ENCODE data around the gene SMURF2. TPM values are rescaled to one million over a fixed set of nuclear protein-coding genes. Genes with fewer than 3 reads are reported as not detected.
A peak's percentile ranks its signal among the peaks of the same experiment; 100 is the strongest.

The SMURF2 gene
- total RNA-seq, 1 donor from 2014 or later: 24.6 TPM

GRCh38 chr17:64618848-64619247 is 43.3 kb downstream of the SMURF2 start:
- peaks cover 39% of the 10 kb centered on the region for H3K79me2 ChIP-seq (ENCODE audit: low read depth)
- H3K36me3 ChIP-seq: no peaks in the 10 kb centered on the region
- Mint-ChIP-seq H3K27me3 (ENCODE audit: insufficient read depth, low read depth) (no peaks in the 10 kb centered on the region), H3K9me3 (no peaks in the 10 kb centered on the region), H3K4me3 (no peak overlapping the region), H3K36me3 (no peaks in the 10 kb centered on the region), H3K4me1 (peaks cover 3% of the 10 kb centered on the region), H3K27ac (no peak overlapping the region)
- no peaks in the 10 kb centered on the region for H3K9me3 ChIP-seq (ENCODE audit: low read depth)
- H3K4me2 ChIP-seq: no peak overlapping the region
- peaks cover 11% of the 10 kb centered on the region for H3F3A ChIP-seq (ENCODE audit: low read depth)
- no peak overlapping the region for H3K9ac ChIP-seq
- no peak for DNase-seq (ENCODE audit: low spot score)
- TF ChIP-seq EZH2phosphoT487 (IDR thresholded peaks at IDR 0.05) (no peak), CTCF (IDR thresholded peaks at IDR 0.05) (no peak), EZH2 (IDR thresholded peaks at IDR 0.05) (no peak)
- H3K27ac ChIP-seq: no peak overlapping the region
- peaks cover 25% of the 10 kb centered on the region for H4K20me1 ChIP-seq (ENCODE audit: low read depth)
- H2AFZ ChIP-seq (replicated peaks): no peak overlapping the region
- no peak overlapping the region for H3K4me3 ChIP-seq
- H3K27me3 ChIP-seq: no peaks in the 10 kb centered on the region
- H3K4me1 ChIP-seq: no peaks in the 10 kb centered on the region

GRCh38 chr17:64617125-64617780 is 44.9 kb downstream of the SMURF2 start:
- no peak overlapping the region for H2AFZ ChIP-seq (replicated peaks)
- Mint-ChIP-seq H3K9me3 (no peaks in the 10 kb centered on the region), H3K27ac (peak overlapping the region; percentile 38), H3K36me3 (no peaks in the 10 kb centered on the region), H3K4me1 (peaks cover 5% of the 10 kb centered on the region), H3K4me3 (no peak overlapping the region), H3K27me3 (ENCODE audit: insufficient read depth, low read depth) (no peaks in the 10 kb centered on the region)
- H3K9ac ChIP-seq: no peak overlapping the region
- H4K20me1 ChIP-seq (ENCODE audit: low read depth): peaks cover 25% of the 10 kb centered on the region
- no peak overlapping the region for H3K27ac ChIP-seq
- H3K4me2 ChIP-seq: no peak overlapping the region
- DNase-seq (ENCODE audit: low spot score): no peak
- no peaks in the 10 kb centered on the region for H3K4me1 ChIP-seq
- peaks cover 11% of the 10 kb centered on the region for H3F3A ChIP-seq (ENCODE audit: low read depth)
- H3K27me3 ChIP-seq: no peaks in the 10 kb centered on the region
- TF ChIP-seq EZH2 (IDR thresholded peaks at IDR 0.05) (no peak), CTCF (IDR thresholded peaks at IDR 0.05) (no peak), EZH2phosphoT487 (IDR thresholded peaks at IDR 0.05) (no peak)
- H3K9me3 ChIP-seq (ENCODE audit: low read depth): no peaks in the 10 kb centered on the region
- no peak overlapping the region for H3K4me3 ChIP-seq
- no peaks in the 10 kb centered on the region for H3K36me3 ChIP-seq
- H3K79me2 ChIP-seq (ENCODE audit: low read depth): peaks cover 34% of the 10 kb centered on the region

- Mint-ChIP-seq H3K4me3 (no peak overlapping the region), H3K36me3 (no peaks in the 10 kb centered on the region), H3K9me3 (no peaks in the 10 kb centered on the region), H3K27ac (no peak overlapping the region), H3K27me3 (ENCODE audit: insufficient read depth, low read depth) (no peaks in the 10 kb centered on the region), H3K4me1 (peaks cover 5% of the 10 kb centered on the region)
- no peak overlapping the region for H3K4me3 ChIP-seq
- H3K27me3 ChIP-seq: no peaks in the 10 kb centered on the region
- TF ChIP-seq EZH2phosphoT487 (IDR thresholded peaks at IDR 0.05): no peak
- no peak for DNase-seq (ENCODE audit: low spot score)
- no peak overlapping the region for H3K27ac ChIP-seq
- H3K4me2 ChIP-seq: no peak overlapping the region
- peaks cover 8% of the 10 kb centered on the region for H3K4me1 ChIP-seq
- no peaks in the 10 kb centered on the region for H3K9me3 ChIP-seq (ENCODE audit: low read depth)
- no peaks in the 10 kb centered on the region for H3F3A ChIP-seq (ENCODE audit: low read depth)
- no peaks in the 10 kb centered on the region for H3K36me3 ChIP-seq
- peaks cover 38% of the 10 kb centered on the region for H3K79me2 ChIP-seq (ENCODE audit: low read depth)
- H3K9ac ChIP-seq: no peak overlapping the region
- peaks cover 20% of the 10 kb centered on the region for H4K20me1 ChIP-seq (ENCODE audit: low read depth)
- no peak overlapping the region for H2AFZ ChIP-seq (replicated peaks)
Observed at GRCh38 chr17:64615028-64615677, 47.0 kb downstream of the SMURF2 start.

Measured in neural progenitor cell (in vitro differentiated cells).